ENCODE data around the gene MIER2.

DNA sequence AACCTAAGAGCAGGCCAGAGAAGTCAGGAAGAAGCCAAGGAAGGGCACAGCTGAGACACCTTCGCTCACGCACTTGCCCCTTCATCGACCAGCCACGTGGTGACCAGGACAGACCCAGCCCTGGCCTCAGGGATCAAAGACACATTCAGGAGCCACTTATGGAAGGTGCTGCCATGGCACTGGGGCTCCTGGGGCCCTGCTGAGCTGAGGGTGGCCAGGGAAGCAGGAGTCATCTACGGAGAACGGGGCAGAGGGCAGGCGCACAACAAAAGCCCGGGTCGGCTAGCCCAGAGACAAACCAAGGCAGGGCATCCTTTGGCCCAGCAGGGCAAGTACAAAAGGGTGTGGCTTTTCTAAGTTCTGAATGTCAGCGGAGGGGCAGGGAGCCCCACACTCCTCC is 55.7 kb downstream of the MIER2 start:
- TF ChIP-seq, protein P1, sequence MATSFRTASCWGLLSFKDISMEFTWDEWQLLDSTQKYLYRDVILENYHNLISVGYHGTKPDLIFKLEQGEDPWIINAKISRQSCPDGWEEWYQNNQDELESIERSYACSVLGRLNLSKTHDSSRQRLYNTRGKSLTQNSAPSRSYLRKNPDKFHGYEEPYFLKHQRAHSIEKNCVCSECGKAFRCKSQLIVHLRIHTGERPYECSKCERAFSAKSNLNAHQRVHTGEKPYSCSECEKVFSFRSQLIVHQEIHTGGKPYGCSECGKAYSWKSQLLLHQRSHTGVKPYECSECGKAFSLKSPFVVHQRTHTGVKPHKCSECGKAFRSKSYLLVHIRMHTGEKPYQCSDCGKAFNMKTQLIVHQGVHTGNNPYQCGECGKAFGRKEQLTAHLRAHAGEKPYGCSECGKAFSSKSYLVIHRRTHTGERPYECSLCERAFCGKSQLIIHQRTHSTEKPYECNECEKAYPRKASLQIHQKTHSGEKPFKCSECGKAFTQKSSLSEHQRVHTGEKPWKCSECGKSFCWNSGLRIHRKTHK (tag by site-specific recombination; IDR thresholded peaks at IDR 0.05) = no peak
- no peak for TF ChIP-seq ZNF23 (tag by site-specific recombination; IDR thresholded peaks at IDR 0.05; ENCODE audit: borderline replicate concordance)

All from HEK293 (cell line).